Globus pallidus (tissue), 1 donor: ENCODE results near the gene FBXW9.
"Not testable (repeated sequence)": the region's sequence is repeated elsewhere in the genome, so short reads cannot be mapped to it uniquely, and the experiment has no call there.

Source experiments
- DNase-seq: peaks from one replicate; pipeline ENCODE4 v3.0.0-alpha.2; 2015; ENCODE audit warnings: low spot score

FBXW9 gene

DNA sequence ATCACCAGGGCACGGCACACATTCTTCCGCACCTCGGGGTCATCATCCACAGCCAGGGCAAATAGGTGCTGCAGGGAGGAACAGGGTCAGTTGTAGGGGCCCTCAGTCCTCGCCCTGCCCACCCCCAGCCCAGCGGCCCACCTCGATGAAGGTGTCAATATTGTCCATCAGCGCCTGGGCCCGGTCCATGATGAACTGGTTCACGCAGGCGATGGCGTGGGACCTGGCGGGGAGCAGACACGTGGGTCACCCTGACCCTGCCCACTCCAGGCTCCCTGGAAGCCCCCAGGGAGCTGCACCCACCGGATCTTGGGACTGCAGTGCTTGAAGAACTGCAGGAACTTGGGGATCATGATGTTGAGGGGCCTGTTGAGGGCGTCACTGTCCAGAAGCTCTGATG is 18.7 kb upstream of the FBXW9 start:
- DNase-seq: no peak

DNA sequence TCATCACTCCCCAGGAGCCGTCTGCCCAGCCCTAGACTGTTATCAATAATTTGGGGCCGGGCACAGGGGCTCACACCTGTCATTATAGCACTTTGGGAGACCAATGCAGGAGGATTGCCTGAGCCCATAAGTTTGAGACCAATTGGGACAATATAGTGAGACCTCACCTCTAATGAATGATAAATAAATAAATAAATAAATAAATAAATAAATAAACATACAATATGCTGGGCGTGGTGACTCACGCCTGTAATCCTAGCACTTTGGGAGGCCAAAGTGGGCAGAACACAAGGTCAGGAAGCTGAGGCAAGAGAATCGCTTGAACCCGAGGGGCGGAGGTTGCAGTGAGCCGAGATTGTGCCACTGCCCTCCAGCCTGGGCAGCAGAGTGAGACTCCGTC is 16.9 kb upstream of the FBXW9 start:
- not testable (repeated sequence) for DNase-seq

DNA sequence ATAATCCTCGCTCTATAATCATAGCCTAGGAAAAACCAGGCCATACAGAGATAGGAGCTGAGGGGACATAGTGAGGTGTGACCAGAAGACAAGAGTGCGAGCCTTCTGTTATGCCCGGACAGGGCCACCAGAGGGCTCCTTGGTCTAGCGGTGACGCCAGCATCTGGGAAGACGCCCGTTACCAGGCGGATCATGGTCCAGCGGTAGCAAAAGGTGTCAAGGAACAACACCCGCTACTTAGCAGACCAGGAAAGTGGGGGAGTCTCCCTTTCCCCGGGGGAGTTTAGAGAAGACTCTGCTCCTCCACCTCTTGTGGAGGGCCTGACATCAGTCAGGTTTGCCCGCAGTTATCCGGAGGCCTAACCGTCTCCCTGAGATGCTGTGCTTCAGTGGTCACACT is 15.6 kb upstream of the FBXW9 start:
- DNase-seq: not testable (repeated sequence)

DNA sequence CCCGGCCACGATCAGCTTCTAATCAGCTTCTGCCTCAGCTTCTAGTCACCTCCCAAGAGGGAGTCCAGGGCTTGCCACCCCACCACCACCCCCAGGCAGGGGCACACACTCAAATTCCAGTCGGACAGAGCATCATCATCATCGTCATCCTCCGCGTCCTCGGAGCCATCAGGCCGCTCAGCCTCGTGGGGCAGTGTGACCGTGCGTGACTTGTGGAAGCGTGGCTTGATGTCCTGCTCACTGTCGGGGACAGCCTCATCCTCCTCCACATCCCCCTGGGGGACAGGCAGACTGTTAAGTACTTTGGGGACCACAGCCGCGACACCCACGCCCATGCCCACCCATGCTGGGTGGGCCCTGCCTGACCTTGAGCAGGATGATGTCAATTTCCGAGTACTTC is 14.8 kb upstream of the FBXW9 start:
- DNase-seq: no peak

DNA sequence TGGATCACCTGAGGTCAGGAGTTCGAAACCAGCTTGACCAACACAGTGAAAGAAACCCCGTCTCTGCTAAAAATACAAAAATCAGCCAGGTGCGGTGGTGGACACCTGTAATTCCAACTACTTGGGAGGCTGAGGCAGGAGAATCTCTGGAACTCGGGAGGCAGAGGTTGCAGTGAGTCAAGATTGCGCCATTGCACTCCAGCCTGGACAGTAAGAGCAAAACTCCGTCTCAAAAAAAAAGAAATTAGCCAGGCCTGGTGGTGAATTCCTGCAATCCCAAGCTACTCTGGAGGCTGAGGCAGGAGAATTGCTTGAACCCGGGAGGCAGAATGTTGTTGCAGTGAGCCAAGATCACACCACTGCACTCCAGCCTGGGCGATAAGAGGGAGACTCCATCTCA is 12.2 kb upstream of the FBXW9 start:
- no peak for DNase-seq

DNA sequence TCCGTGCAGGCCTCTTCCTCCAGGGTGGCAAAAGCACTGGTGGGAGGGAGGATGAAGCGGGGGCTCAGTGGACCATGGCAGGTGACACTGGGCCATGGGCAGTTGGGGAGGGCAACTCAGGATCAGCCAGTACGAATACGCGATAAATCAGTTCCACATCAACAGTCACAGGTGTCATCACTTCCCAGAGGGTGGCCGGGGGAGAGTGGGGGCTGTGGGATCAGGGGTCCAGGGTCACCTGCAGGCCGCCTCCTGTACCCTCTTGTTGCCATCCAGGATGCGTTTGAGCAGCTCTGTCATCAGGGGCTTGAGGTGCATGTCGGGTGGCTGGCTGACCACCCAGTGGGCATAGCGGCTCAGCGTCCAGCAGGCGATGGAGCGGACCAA is 9.9 kb upstream of the FBXW9 start:
- DNase-seq: no peak

DNA sequence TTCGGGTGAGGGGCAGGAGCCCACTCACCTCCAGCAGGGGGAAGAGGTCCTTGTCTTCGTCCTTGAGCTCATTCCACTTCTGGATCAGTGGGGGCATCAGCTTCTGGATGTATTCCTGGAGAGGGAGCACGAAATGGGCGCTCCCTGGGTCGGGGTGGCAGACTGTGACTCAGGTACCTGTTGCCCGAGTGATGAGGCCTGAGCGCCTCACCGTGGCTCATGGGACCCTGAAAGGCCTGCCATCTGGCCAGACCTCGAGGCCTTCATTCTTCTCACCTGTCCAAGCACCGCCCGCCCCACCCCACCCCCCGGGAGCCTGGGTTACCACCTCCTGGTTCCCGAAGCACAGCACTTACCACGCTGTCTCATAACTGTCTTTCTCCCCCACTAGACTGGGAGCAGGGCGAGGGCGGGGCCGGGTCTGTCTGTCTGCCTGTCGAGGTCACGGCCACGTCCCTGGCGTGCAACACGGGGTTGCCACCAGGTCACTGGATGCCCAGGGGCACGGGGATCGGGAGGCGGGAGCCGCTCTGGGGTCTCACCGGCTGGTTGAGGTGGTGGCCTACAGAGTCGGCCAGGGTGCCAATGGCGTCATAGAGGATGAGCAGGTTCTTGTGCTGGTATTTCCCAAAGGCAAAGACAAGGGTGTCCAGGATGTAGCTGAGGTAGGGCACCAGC is 9.4 kb upstream of the FBXW9 start:
- no peak for DNase-seq

DNA sequence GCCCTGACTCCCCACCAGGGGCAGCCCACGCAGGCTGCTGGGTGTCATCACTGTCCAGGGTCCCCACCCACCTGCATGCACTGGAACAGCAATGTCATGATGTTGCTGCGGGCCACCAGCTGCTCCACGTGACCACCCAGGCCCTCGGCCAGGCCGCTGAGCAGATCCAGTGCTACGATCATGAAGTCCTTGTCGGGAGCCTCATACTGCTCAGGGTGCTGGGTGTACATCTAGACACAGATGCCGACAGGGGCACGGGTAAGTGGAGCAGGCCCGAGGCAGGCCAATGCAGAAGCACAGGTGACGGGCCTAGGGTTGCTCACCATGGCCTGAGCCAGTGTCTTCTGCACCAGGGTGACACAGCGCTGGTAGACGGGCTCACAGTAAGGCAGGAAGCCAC is 8.7 kb upstream of the FBXW9 start:
- no peak for DNase-seq

DNA sequence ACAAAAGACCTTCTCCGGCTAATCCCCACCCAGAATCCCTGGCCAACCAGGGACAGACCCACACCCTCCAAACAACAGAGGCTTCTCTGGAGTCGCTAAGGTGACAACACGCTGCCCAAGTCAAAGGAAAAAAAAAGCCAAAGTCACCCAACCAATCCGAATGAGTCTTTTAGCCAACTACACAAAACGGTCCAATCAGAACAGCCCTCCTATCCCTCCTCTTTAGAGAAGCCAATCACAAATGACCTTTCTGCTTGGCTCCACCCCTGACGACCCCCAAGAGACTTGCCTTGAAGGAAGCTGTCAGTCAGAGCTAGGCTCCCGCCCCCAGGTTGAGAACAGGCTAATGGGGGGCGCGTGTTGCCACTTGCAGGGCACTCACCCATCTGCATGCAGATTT is 6.6 kb upstream of the FBXW9 start:
- no peak for DNase-seq

DNA sequence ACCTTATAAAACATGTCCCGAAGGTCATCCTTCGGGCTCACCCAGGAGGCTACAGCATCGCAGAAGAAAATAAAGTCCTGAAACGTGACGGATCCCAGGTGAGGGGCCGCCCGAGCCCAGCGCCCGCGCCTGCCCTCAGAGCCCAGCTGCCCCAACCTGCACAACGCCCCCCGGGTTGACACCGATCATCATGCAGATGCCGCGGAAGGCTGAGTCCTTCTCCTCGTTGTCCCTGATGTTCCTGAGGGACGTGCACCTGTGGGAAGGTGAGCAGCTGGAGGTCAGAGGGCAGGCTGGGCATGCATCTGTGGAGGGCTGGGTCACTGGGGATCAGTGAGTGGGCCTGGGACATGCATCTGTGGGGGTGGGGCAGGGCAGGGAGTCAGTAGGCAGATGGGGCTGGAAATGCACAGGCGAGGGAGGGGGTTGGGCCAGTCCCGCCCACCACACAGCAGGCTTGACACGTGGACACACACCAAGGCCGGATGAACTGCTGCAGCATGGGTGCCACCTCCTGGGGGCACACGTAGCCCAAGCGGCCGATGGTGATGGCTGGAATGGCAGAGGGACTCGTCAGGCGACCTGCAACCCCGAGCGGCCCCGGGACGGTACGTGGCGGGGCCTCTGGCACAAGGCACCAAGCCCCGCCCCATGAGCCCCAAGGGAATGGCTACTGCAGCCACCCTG is 5.3 kb upstream of the FBXW9 start:
- no peak for DNase-seq

DNA sequence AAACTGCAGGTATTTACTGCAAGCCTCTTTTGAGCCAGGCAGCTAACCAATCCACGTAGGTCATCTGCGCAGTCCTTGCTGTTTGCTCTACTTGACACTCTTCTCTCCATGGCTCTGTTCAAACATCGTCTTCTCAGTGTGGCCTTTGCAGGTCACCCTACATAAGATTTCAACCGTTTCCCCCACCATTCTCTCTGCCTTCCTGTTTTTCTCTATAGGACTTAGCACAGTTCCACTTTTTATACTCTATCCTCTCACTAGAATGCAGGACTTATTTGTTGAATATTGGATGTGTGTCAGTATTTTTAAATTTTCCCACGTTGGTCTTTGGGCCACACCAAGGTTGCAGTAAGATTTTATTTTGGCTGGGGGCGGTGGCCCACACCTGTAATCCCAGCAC is 1.7 kb upstream of the FBXW9 start:
- no peak for DNase-seq

DNA sequence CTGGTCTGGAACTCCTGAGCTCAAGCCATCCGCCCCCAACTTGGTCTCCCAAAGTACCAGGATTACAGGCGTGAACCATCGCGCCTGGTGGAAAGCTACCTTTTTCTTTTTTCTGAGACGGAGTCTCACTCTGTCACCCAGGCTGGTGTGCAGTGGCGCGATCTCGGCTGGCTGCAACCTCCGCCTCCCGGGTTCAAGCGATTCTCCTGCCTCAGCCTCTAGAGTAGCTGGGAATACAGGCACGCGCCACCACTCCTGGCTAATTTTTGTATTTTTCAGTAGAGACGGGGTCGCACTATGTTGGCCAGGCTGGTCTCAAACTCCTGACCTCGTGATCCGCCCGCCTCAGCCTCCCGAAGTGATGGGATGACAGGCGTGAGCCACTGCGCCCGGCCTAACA is 994 bp upstream of the FBXW9 start:
- not testable (repeated sequence) for DNase-seq

DNA sequence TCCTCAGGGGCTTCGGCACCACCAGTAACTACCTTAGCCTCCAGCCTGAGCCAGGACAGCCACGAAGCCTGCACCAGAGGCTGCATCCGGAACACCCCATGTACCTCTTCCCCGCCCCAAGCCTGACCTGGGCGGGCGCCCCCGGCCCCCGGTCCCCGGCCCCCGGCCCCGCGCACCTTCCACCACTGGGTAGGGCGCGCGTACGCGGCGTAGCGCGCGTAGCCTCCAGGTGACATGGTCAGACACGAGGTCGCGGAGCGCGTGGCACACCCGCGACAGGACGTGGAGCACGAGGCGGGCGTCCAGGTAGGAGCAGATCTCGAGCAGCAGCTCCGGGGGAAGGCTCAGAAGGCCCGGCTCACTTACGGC is 450 bp downstream of the FBXW9 start:
- DNase-seq: no peak

DNA sequence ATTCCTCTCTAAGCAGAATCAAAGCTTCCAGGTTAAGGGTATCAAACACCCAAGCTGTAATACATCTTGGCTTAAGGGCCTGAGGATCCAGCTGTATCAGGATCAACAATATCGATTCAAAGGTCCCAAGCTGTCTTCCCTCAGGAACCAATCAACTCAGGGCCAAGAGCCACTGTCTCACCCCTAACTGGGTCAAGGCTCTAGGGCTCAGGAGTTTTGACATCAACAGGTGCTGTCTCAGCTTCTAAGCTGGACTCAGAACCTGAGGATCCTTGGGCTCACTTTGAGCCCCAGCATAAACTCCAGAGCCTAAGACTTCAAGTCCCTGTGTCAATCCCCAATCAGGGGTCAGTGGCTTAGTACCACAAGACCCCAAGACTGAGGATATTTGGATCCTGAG is 917 bp downstream of the FBXW9 start:
- DNase-seq: no peak

DNA sequence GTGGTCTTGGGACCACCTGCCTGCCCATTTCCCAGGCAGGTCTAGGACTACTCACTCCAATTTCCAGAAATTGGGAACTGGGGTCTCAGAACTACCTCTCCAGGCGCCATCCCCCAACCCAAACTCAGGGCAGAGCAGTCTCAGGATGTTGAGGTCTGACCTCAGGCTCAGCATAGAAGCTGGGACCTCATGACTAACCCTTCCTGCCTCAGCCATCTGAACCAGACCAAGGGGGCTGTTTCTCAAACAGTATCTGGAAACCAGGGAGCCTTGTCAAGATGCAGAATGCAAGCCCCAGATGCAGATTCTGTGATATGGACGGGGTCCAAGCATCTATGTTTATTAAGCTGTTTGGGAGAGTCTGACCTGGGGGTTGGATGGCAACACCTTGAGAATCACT is 1.3 kb downstream of the FBXW9 start:
- no peak for DNase-seq

DNA sequence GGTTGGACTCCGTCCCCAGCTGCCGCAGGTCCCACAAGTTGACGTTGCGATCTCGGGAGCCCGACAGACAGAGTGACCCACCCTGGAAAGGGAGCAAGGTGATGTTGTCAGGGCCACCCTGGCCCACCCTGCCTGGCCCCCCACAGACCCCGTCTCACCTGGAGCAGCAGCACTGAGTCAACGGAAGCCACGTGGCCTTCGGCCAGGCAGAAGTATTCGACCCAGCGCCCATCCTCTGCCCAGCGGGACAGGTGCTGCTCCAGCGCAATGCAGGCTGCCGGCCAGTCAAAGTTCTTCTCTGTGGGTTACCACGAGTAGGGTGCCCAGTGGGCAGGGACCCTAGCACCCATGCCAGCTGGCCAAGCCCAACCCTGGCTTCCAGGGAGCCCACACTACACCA is 1.8 kb downstream of the FBXW9 start:
- DNase-seq: no peak

DNA sequence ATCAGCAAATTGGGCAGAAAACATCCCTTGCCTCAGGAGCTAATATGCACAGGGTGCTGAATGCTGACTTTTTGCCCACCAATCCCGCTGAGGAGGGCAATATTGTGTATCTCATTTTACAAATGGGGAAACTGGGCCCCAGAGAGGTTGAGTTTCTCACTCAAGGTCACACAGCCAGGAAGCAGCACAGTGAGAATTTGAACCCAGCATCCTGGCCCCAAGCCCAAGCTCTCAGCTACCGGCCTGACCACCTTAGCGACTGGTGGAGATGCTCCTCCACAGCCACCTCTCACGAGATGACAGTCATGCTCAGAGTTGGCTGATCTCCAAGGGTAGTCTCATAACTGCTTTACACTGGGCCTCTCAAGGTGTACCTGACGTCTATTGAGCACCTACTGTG is 3.5 kb downstream of the FBXW9 start:
- no peak for DNase-seq

DNA sequence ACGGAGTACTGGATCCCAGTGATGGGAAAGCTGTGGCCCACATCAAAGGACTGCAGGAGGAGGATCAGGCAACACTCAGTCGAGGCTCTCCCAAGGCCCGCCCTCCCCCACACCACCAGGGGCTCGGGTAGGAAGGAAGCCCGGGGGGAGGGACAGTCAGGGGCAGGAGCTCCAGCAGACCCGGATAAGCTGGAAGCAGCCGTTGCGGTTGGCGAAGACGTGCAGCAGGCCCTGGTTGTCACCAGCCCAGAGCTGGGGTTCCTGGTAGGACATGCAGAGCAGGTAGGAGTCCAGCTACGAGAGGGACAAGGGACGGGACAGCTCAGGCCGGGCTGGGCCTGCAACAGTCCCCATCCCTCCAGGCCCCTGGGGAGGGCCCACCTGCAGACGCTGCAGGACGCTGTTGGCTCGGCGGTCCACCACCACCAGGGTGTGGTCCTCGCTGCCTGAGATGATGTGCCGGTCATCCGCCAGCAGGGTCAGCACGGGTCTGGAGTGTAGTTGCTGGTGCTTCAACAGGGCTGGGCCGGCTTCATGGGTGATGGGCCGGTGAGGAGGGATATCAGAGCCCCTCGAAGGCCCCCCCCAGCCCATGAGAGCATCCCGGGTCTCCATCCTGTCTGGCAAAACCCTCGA is 6.7 kb downstream of the FBXW9 start:
- DNase-seq: no peak

DNA sequence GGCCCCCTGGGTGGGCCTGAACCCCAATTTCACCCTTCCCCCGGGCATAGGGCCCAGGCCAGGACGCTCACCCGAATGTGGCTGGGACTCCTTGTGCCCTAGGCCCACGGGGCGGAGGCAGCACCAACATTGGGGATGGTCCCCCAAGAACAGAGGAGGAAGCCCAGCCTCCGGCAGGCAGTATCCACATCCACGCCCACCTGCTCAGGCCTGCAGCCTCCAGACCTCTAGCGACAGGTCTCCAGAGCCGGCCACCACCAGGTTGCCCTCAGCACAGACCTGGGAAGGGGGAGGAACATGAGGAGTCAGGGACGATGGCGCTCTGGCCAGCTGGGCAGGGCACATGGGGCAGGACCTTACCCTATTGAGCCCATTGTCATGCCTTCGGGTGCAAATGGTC is 7.4 kb downstream of the FBXW9 start:
- no peak for DNase-seq

DNA sequence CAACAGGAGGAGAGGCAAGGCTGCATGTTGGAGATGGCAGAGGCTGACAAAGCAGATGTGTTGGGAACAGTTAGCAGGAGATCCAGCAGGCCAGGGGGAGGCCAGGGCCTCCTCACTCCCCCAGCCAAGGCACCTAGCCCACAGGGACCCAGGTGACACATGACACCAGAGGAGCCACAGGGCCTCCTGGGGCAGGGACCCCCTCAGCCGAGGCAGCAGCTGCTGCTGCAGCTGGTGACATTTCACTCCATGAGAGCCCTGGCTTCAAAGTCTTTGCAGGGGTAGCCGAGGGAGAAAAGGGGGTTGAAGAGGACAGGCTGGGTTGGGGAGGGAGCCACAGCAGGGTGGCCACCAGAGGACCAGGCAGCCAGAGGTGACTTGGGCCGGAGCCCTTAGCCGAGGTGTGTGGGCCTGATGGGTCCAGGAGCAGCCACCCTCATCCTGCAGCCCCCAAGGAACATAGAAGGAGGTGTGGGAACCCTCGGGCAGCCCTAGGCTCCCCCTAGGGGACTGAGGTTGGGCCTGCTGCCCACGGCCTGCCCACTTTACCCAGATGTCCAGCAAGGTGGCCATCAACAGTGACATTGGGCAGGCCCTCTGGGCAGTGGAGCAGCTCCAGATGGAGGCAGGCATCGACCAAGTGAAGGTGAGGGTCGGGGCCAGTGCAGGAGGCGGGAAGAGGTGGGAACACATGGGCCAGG is 8.8 kb downstream of the FBXW9 start, which contains the start of gene GNG14:
Gene GNG14 (plus strand): TSS at position 503 of the 701 bp plus-strand sequence. CDS start 51 bp downstream, at position 554.
- no peak for DNase-seq

DNA sequence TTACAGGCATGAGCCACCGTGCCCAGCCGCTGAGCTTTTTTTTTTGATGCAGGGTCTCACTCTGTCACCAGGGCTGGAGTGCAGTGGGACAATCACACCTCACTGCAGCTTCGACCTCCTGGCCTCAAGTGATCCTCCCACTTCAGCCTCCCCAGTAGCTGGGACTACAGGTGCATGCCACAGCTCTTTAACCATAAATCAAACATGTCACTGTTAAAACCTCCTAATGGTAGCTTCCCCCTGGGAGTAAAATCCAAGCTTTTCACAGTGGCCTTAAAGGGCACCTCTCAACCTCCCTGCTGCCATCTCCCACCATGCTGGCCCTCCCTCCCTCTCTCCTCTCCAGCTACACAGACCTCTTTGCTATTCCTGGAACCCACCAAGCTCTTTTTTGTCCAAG is 10.6 kb downstream of the FBXW9 start:
- no peak for DNase-seq

DNA sequence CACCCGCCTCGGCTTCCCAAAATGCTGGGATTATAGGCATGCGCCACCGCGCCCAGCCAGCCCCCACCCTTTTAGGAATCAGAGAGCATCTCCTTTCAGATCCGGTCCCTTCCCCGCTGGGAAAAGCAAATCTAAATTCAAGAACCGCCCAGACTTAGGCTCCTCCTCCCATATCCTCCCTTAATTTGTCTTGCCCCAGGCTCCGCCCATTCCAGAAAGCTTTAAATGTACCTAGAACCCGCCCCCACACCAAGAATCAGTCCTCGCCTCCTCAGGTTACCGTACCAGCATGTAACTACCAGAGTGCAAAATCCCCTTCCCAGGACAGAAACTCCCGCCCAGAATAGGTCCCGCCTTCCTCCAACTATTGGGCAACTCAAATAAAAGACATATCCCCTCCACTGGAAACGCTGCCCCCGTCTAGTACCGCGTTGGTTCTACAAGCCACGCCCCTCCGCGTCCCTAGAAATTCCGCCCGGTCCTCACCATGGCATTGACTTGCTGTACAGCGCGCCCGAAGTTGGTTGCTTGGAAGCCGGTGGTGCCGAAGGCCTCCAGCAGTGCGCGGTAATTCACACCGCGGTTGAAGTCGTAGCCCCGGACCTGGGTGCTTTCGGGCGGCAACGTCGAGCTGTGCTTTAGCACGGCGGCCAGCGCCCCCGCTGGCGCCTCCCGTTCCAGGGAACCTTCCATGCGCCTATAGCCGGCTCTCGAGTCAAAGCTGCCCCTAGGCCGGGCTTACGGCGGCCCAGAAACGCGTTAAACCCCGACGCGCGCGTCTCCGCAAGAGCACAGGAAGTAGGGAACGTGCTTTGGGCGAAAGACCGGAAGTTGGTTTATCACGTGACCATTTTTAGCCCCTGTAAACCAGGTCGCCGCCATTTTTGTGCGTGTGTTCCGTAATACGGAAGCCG is 15.1 kb downstream of the FBXW9 start, which contains the start of gene DHPS:
Gene DHPS (minus strand): TSS at position 807 of the 914 bp plus-strand sequence. CDS start 114 bp downstream, at position 693.
- peak; percentile 93 for DNase-seq
